ENCODE measurements around the gene PFN4. TPM values are rescaled to one million over a fixed set of nuclear protein-coding genes. Genes with fewer than 3 reads are reported as not detected.

PFN4 gene
- total RNA-seq, 1 donor from 2014 or later, result 1.4 TPM

DNA sequence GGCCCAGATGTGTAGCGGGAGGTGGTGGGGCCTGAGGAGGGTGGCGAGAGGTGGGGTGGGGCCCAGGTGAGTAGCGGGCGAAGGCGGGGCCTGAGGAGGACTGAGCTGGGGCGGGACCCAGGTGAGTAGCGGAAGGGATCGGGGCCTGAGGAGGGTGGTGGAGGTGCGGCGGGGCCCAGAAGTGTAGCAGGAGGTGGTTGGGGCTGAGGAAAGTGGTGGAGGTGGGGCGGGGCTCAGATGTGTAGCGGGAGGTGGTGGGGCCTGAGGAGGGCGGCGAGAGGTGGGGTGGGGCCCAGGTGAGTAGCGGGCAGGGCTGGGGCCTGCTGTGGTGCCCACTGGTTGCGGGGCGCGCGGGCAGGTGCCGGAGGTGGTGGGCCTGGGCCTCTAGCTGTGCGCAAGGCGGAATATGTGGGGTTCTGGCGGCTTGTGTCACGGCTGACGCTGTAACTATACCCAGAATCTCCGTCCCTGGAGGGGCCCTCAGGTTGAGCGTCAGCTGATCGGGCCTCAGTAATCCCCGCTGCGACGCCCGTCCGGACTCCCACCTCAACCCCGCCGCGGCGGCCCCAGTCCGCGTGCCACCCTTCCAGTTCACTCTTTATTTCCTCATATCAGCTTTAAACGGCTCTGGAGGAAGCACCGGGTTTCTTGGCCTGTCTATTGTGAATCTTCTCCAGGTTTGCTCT, 46.1 kb downstream of the PFN4 start:
- Mint-ChIP-seq H3K9me3 (ENCODE audit: low read depth) (no peaks in the 10 kb centered on the region), H3K27ac (ENCODE audit: unreplicated experiment) (peak overlapping the region; percentile 99), H3K27me3 (ENCODE audit: low read depth) (no peaks in the 10 kb centered on the region), H3K4me3 (ENCODE audit: unreplicated experiment) (peak overlapping the region; percentile 99), H3K36me3 (ENCODE audit: low read depth) (peaks cover 11% of the 10 kb centered on the region), H3K4me1 (ENCODE audit: low read depth) (peaks cover 28% of the 10 kb centered on the region)
- TF ChIP-seq, protein P1, sequence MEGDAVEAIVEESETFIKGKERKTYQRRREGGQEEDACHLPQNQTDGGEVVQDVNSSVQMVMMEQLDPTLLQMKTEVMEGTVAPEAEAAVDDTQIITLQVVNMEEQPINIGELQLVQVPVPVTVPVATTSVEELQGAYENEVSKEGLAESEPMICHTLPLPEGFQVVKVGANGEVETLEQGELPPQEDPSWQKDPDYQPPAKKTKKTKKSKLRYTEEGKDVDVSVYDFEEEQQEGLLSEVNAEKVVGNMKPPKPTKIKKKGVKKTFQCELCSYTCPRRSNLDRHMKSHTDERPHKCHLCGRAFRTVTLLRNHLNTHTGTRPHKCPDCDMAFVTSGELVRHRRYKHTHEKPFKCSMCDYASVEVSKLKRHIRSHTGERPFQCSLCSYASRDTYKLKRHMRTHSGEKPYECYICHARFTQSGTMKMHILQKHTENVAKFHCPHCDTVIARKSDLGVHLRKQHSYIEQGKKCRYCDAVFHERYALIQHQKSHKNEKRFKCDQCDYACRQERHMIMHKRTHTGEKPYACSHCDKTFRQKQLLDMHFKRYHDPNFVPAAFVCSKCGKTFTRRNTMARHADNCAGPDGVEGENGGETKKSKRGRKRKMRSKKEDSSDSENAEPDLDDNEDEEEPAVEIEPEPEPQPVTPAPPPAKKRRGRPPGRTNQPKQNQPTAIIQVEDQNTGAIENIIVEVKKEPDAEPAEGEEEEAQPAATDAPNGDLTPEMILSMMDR (IDR thresholded peaks at IDR 0.05), result no peak
- no peak for DNase-seq (ENCODE audit: low spot score)

DNA sequence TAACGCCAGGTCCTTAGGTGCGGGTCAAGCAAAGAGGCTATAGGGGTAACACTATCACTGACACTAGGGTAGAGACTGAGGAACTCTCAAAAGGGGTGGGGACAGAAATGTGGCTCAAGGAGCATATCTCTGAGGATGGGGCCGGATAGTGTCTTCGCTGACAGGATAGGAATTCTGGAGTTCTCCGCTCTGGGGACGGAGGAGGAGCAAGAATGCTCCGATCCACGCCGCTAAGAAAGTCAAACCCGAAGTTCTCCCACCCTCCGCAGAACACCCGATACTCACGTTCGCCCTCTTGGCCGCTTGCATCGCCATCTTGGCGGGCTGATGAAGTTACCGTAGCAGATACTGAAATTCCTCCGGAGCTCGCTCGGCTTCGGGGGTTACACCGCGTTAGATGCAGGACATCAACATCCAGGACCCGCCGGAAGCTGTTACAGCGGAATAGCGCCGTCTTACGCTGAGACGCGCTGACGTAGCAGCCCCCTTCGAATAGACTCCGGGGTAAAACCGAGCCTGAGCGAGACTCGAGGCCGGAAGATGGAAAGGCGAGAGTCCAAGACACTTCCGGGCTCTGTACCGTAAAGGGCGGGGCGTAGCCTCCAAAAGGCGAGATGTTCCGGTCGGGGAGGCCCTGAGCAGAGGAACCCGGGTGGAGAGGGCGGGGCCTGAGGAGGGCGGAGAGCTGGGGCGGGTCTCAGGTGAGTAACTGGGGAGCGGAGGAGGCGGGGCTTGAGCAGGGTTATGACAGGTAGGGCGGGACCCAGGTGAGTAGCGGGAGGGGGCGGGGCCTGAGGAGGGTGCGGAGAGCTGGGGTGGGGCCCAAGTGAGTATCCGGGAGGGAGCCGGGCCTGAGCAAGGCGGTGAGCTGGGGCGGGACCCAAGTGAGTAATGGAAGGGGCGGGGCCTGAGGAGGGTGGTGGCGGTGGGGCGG, 47.0 kb downstream of the PFN4 start, which contains the start of gene SF3B6:
TSS of gene SF3B6 (minus strand) at position 412 of the 934 bp plus-strand sequence. CDS start at position 315, 97 bp downstream.
- Mint-ChIP-seq H3K36me3 (ENCODE audit: low read depth) (peaks cover 7% of the 10 kb centered on the region), H3K27me3 (ENCODE audit: low read depth) (no peaks in the 10 kb centered on the region), H3K4me3 (ENCODE audit: unreplicated experiment) (peak within 1 kb of the TSS; percentile 99), H3K9me3 (ENCODE audit: low read depth) (no peaks in the 10 kb centered on the region), H3K4me1 (ENCODE audit: low read depth) (peaks cover 28% of the 10 kb centered on the region), H3K27ac (ENCODE audit: unreplicated experiment) (peak within 1 kb of the TSS; percentile 99)
- TF ChIP-seq, protein P1 (IDR thresholded peaks at IDR 0.05), result peak; percentile 39
- DNase-seq (ENCODE audit: low spot score), result peak; percentile 98

DNA sequence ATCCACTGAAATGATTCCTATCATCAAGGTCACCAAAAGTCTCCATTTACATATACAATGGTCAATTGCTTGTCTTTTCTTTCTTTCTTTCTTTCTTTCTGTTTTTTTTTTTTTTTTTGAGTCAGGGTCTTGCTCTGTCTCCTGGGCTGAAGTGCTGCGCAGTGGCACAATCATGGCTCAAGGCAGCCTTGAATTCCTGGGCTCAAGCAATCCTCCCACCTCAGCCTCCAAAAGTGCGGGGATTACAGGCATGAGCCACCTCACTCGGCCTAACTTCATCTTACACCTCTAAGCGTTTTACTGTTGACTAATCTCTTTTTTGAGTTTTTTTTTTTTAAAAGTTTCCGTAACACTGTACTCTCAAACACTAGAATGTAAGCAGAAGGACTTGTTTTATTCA, 47.9 kb downstream of the PFN4 start:
- Mint-ChIP-seq H3K9me3 (ENCODE audit: low read depth) (no peaks in the 10 kb centered on the region), H3K27ac (ENCODE audit: unreplicated experiment) (peak overlapping the region; percentile 99), H3K36me3 (ENCODE audit: low read depth) (peaks cover 6% of the 10 kb centered on the region), H3K27me3 (ENCODE audit: low read depth) (no peaks in the 10 kb centered on the region), H3K4me3 (ENCODE audit: unreplicated experiment) (peak overlapping the region; percentile 99), H3K4me1 (ENCODE audit: low read depth) (peaks cover 28% of the 10 kb centered on the region)
- TF ChIP-seq, protein P1 (IDR thresholded peaks at IDR 0.05), result no peak
- no peak for DNase-seq (ENCODE audit: low spot score)

DNA sequence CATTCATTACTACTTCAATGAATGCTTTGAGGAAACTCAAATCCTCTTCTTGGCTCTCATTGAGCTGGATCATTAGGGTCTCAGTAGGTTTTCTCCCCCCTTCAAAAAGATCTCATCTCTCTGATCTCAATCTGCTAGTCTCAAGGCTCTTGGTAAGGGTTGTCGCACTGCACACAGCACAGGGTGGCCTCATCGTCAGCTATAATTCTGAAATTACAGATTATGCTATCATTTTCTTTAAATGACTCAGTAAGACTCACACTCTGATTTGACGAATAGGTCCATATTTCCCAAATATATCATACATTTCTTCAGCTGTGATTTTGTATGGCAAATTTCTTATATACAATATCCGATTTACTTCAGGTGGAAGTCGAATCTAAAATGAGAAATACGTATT, 49.3 kb downstream of the PFN4 start:
- Mint-ChIP-seq H3K4me1 (ENCODE audit: low read depth) (peaks cover 28% of the 10 kb centered on the region), H3K27me3 (ENCODE audit: low read depth) (no peaks in the 10 kb centered on the region), H3K9me3 (ENCODE audit: low read depth) (no peaks in the 10 kb centered on the region), H3K4me3 (ENCODE audit: unreplicated experiment) (no peak overlapping the region), H3K36me3 (ENCODE audit: low read depth) (peaks cover 5% of the 10 kb centered on the region), H3K27ac (ENCODE audit: unreplicated experiment) (no peak overlapping the region)
- no peak for DNase-seq (ENCODE audit: low spot score)
- TF ChIP-seq, protein P1 (IDR thresholded peaks at IDR 0.05), result no peak

DNA sequence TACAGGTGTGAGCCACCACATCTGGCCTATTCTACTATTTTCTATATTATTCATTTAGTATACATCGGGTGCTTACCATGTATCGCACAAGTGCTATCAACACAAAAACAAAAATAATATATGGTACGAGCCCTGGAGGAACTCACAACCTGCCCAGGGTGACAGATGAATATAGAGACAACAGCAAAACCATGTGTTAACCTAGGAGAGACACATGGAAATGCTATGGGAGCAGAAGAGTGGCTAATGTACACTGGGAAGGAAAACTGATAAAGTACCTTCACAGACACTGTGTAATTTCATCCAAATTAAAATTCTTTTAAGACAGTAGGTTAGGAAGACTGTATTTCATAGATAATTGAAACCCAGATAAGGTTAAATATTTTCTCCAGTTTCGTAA, 50.9 kb downstream of the PFN4 start:
- peaks cover 9% of the 10 kb centered on the region for H3K36me3 Mint-ChIP-seq (ENCODE audit: low read depth)
- peaks cover 20% of the 10 kb centered on the region for H3K4me1 Mint-ChIP-seq (ENCODE audit: low read depth)
- H3K4me3 Mint-ChIP-seq (ENCODE audit: unreplicated experiment), result no peak overlapping the region
- H3K27me3 Mint-ChIP-seq (ENCODE audit: low read depth), result no peaks in the 10 kb centered on the region
- no peak for DNase-seq (ENCODE audit: low spot score)
- TF ChIP-seq, protein P1 (IDR thresholded peaks at IDR 0.05), result no peak
- H3K27ac Mint-ChIP-seq (ENCODE audit: unreplicated experiment), result no peak overlapping the region
- H3K9me3 Mint-ChIP-seq (ENCODE audit: low read depth), result no peaks in the 10 kb centered on the region

Measured in chondrocyte (in vitro differentiated cells).